Activated T-cell treated with anti-CD3 and anti-CD28 coated beads for 4 hours (primary cell): ENCODE measurements around the gene AGAP1.

Experiments used
- DNase-seq: peaks from one replicate; pipeline ENCODE4 v3.0.0-alpha.2; 2020

The AGAP1 gene

DNA sequence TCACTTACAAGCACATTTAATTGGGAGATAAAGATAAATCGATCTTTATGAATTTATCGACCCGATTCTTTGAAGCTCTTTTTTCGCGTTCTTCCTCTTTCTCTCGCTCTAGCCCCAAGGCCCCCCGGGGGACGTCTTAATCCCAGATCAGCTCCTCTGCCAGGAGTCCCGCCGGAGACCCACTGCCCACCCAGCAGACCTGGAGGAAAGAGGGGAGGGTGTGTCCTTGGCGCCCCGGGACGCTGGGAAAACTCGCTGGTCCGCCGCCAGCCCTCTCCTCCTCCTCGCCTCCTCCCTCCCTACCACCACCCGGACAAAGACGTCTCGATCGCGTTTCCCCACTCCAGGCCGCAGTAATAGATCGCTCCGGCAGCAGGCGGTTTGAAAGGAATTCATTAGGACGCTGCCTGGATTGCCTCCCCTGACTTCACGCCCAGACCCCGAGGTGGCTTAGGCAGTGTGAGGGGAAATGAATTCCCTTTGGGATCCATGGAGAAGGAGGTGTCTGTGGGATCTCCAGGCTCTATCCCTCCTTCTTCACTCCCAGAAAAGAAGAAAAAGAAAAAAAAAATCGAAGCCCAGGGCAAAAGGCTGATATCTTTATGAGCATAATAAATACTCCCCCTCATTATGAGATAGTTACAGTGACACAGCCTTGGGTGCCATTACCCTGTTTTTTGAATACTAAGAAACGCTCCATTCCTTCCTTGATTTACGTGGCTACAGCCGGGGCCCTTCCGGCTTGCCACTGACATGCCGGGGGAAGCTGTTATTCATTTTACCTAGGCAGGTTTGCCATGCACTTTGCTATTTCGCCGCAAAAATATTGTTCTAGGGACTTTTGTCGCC lies 676.1 kb downstream of the AGAP1 start:
- DNase-seq = no peak

DNA sequence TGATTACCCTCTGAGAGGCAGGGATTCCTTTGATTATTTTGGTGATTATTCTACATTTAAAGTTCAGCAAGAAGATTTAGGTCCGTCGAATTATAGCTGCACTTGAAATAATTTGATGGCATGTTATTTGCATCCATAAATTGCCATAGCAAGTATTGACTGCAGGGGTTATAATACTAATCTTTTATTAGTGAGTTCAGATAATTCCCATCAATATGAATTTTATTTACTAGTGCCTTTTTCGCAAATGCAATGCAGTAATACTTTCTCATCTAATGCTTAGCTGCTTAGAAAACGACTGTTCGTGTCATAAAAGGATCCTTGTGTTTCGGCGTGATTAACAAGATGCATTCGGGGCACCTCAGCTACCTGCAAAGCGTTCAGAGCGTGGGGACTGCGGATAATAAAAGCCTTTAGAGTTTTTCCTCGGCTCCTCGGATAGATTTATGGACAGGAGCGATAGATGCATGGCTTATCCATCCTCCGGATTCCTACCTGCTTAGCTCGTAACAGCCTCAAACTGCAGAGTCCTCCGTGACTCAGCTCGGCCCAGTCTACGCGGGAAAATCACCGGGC lies 676.8 kb downstream of the AGAP1 start:
- DNase-seq = no peak

DNA sequence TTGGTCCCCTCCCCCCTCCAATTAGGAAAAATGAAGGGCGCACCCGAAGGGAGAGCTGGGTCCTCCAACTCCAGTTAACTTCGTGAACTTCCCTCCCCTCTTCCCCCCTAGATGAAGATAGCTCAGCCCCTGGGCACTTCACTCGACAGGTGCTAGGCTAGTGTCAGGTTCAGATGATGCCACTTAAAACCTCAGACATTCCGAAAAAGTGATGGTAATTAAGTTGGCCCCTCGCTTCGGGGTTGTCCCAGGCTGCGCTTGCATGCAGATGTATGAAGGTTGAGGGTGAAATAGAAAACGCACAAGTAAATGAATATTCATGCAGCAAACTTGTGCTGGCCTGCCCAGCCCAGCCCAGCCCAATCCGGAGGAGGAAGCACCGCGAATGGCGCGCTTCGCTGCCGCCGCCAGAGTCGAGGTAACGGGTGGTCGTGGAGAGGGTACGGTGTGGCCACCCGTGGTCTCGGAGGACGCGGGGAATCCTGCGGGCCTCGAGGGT lies 677.4 kb downstream of the AGAP1 start:
- DNase-seq = no peak

GRCh38 chr2:236171680-236172254 lies 677.9 kb downstream of the AGAP1 start:
- no peak for DNase-seq

GRCh38 chr2:236172255-236173035 lies 678.6 kb downstream of the AGAP1 start:
- no peak for DNase-seq

DNA sequence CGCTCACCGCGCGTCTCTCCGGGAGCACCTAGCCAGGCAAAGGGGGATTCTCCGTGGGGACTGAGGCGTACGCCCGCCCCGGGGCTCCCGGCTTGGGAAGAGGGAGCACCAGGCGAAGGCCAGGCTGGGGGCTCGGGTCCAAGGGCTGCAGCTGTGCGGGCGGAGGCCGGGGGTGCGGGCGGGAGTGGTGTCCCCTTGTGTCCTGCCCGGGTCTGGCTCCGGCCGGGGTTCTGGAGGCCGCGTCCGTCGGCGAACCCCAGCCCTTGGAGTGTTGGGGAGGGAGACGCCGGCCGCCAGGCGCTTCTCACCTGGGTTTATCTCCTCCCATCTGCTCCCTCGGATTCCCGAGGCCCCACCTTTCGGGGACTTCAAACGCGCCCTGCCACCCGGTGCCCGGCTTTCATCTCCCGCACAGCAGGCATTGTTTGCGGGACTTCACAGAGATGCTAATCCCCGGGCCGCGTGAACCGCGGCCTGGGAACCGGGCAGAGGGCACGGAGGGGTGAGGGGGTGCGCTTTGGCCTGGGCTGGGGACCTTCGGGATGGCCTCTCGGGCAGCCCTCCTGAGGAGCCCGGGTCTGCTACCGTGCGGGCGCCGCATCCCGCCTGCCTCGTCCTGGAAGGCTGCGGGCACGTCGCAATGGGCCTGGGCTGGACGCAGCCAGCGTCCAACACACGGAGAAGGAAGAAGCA lies 679.3 kb downstream of the AGAP1 start:
- DNase-seq = no peak

DNA sequence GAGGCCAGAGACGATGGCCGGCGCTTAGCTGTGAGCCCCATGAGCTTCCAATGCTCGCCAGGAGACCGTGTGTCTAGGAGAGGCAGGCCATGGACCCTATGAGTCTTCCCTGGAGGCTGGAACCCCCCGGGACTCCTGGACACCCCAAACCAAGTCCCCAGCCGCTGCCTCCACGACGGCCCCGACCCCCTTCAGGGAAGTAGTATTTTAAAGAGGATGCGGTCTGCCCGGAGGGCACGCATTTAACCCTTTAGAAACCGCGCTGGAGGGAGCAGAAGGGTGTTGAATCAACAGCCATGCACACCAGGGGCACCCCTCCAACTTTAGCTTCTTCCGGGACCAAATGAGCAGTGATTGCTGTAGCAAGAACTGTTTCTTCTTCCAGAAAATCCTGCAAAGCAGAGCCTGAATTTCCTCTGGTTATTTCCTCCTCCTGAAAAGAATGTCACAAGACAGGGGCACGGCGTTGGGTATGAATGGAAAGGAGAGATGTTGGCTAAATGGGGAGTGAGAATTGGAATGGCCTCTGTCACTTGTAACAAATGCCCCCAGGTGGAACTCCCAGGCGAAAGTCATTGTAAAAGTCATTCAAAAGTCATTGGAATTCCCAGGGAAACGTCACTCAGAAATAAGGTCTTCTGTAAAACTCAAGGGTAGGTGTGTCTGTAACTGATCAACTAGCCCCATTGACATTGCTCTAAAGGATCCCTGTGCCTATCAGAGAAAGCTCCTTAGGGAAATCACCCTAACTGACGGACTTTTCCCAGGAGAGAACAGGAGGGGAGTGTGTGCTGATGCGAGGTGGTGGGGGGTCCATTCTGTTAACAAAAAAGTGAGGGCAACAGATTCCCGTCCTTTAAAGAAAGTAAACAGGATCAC lies 680.1 kb downstream of the AGAP1 start:
- DNase-seq = no peak

- no peak for DNase-seq
Observed at GRCh38 chr2:236175548-236176150, 681.8 kb downstream of the AGAP1 start.

DNA sequence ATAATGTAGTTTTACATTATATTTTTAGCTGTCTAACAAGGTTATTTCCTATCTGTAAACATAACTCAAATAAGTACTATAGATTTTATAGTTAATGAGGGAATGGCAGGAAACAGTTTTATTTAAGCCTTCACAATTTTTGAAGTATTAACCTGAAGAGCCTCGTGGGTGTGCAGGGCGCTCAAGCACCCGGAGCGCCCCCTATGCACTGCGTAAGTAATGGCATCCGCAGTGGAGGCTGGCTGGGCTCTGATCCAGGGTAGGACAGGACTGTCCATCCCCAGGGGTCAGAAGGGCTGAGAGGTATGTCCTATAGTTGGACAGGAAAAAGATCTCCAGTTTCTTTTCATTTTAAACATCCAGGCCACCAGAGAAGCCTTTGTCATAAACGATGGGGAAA lies 682.6 kb downstream of the AGAP1 start:
- no peak for DNase-seq

GRCh38 chr2:236176951-236177350 lies 683.1 kb downstream of the AGAP1 start:
- DNase-seq = no peak

- DNase-seq = no peak
Observed at GRCh38 chr2:236177604-236177966, 683.7 kb downstream of the AGAP1 start.

DNA sequence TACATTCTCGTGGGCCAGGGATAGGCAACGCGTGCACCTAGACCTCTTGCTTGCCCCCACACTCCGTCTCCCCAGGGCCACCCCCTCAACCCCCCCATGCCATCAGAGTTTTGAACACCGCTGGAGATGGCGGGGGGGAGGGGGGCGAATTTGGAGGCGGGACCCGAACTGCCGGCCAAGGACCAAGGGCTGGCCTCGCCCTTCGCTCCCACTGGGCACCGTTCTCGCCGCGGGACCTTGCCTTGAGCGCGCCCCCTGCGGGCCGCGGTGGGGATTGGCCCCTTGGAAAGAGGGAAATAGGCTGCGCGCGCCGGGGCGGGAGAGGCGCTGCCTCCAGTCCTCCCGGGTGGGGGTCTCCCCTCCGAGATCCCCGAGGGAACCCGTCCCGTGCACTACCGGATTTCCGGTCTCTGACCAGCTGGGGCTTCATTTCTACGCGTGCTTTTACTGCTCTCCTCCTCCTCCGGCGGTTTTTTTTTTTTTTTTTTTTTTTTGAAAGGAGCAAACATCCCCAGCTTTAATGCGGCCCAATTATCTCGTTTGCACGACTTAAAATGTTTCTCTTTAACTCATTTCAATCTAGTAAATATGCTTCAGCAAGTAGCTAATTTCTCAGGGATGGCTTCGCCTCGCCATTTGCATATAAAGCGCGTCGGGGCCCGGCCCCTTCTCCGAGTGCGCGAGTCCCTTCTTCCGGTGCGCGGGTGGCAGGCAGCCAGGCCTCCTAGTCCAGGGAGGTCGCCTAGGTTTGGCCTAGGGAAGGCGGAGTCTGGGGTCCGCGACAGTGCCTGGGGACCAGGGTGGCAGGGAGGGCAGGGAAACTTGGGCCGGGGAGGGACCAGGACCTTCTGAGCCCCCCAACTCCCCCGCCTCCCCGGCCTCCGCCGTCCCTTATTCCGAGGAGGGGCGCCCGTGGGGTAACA lies 684.4 kb downstream of the AGAP1 start:
- no peak for DNase-seq

- DNase-seq = no peak
Observed at GRCh38 chr2:236178890-236179235, 685.0 kb downstream of the AGAP1 start.

DNA sequence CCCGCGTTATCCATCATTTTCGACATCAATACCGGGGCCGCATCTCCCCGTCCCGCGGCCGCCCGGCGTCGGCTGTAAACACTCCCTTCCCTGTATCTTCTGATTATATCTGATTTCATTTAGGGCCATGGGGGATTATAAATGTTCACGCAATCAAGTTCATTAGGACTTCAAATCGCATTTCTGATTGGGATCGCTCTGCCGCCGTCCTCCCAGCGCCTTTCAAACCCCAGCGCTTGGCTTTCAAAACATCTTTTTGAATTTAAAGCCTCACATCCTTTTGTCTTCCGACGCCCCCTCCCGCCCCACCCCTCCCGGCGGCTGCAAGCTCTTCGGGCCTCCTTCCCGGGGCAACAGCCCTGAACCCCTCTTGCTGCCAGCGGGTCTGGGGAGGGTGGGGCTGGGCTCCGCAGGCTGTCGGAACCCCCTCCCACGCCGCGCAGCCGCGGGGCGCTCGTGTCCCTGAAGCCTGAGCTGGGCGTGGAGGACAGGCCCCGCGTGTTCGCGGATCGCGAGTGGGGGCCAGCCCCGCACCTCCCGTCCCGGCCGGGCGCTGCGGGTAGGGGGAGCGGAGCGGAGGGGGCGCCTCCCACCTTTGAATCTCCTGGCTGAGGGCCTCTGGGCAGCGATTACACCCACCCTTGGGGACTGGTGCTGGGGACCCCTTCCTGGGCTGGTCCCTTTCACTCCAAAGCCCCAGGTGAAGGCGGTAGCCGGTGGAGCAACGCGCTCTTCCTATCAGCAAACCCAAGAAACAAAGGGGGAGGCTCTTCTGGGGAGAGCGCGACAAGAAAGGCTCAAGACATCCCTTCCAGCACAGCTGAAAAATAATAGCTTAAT lies 685.6 kb downstream of the AGAP1 start:
- no peak for DNase-seq

- DNase-seq = no peak
Observed at GRCh38 chr2:236180076-236180816, 686.4 kb downstream of the AGAP1 start.

- no peak for DNase-seq
Observed at GRCh38 chr2:236180831-236181453, 687.1 kb downstream of the AGAP1 start.
